RWPE1 (cell line): Measurements from ENCODE around the gene GJA10.
"Not testable (repeated sequence)": the region's sequence is repeated elsewhere in the genome, so short reads cannot be mapped to it uniquely, and the experiment has no call there.

Experiments
- CTCF ChIA-PET: fragments of 350-600 bp; sonication (Branson Sonifier 250); formaldehyde crosslinking; extraction: SDS; loops from one replicate; lab custom pipeline; 2021; lab: Yijun Ruan, JAX
- POLR2A ChIA-PET: fragments of 400-600 bp; formaldehyde crosslinking; extraction: SDS; loops from one replicate; lab custom pipeline; 2020; ENCODE audit warnings: antibody characterized with exemption; ENCODE audit not compliant: low non-redundant PET; lab: Yijun Ruan, JAX
- DNase-seq: peaks from one replicate; pipeline ENCODE4 v3.0.0; 2012; ENCODE audit warnings: low spot score
- H3K27ac ChIP-seq: fragments of 450-650 bp; 2 replicates; pipeline ENCODE4 v1.5.1; 2017
- CTCF ChIP-seq: fragments of 450-650 bp; conservative IDR thresholded peaks from 2 replicates; pipeline ENCODE4 v1.5.1; 2017; ENCODE audit warnings: low read depth, mild to moderate bottlenecking

GJA10 gene

DNA sequence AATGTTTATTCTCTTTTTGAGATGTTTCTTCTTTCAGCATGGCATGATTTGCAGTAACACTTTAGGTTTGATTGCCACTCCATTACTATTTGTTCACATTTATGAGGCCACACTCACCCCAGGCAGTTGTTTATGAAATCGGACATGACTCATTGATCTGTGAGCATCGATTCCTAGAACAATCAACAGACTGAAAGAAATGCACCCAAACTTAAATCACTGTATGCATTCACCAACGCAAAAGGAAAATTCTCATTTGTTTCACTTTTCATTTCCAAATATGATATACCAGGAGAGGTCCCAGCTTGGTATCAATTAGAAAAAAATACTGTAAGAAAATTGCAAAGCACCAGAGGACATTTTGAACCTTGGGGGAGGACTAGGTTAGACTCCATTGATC is 5.4 kb upstream of the GJA10 start:
- no peak overlapping the region for H3K27ac ChIP-seq
- peak; percentile 21 for DNase-seq
- CTCF ChIA-PET = no interaction called here
- POLR2A ChIA-PET = no interaction called here
- no peak for TF ChIP-seq CTCF

- DNase-seq, POLR2A ChIA-PET, H3K27ac ChIP-seq: not testable (repeated sequence)
- CTCF ChIA-PET = interaction anchor here (0.6 kb wide), 1 partner anchor 354 kb away, joined by 3 read pairs; no protein-coding TSS in a partner anchor
These were observed 3.3 kb upstream of the GJA10 start for GRCh38 chr6:89890845-89891528.

- H3K27ac ChIP-seq, DNase-seq, POLR2A ChIA-PET, CTCF ChIA-PET: not testable (repeated sequence)
These were observed 1.7 kb upstream of the GJA10 start for GRCh38 chr6:89892577-89892976.

DNA sequence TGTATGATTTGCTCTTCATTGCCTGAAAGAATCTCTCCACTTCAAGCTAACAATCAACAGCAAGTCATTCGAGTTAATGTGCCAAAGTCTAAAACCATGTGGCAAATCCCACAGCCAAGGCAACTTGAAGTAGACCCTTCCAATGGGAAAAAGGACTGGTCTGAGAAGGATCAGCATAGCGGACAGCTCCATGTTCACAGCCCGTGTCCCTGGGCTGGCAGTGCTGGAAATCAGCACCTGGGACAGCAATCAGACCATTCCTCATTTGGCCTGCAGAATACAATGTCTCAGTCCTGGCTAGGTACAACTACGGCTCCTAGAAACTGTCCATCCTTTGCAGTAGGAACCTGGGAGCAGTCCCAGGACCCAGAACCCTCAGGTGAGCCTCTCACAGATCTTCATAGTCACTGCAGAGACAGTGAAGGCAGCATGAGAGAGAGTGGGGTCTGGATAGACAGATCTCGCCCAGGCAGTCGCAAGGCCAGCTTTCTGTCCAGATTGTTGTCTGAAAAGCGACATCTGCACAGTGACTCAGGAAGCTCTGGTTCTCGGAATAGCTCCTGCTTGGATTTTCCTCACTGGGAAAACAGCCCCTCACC is 1.1 kb downstream of the GJA10 start:
- TF ChIP-seq CTCF = no peak
- CTCF ChIA-PET = interaction anchor here (0.6 kb wide), 1 partner anchor 1457 kb away, joined by 3 read pairs; no protein-coding TSS in a partner anchor
- POLR2A ChIA-PET = no interaction called here
- no peak overlapping the region for H3K27ac ChIP-seq
- DNase-seq = peak; percentile 53

GRCh38 chr6:89910001-89910901 is 16.0 kb downstream of the GJA10 start:
- H3K27ac ChIP-seq, DNase-seq, CTCF ChIA-PET, POLR2A ChIA-PET: not testable (repeated sequence)

- ChIA-PET POLR2A (no interaction called here), CTCF (no interaction called here)
- H3K27ac ChIP-seq = no peak overlapping the region
- TF ChIP-seq CTCF = no peak
- no peak for DNase-seq
These were observed 16.6 kb downstream of the GJA10 start for GRCh38 chr6:89910902-89911240.

GRCh38 chr6:89916136-89916920 is 22.1 kb downstream of the GJA10 start:
- DNase-seq = no peak
- ChIA-PET POLR2A (no interaction called here), CTCF (no interaction called here)
- no peak for TF ChIP-seq CTCF
- no peak overlapping the region for H3K27ac ChIP-seq
